GM18508 (cell line): ENCODE measurements around the gene MRPS22.

Source experiments
- ATAC-seq: cut with Tn5 transposase; IDR thresholded peaks from one replicate; pipeline ENCODE4 v1.9.1; 2021; ENCODE audit warnings: moderate number of reproducible peaks; ENCODE audit not compliant: insufficient read depth, unreplicated experiment

MRPS22 gene

DNA sequence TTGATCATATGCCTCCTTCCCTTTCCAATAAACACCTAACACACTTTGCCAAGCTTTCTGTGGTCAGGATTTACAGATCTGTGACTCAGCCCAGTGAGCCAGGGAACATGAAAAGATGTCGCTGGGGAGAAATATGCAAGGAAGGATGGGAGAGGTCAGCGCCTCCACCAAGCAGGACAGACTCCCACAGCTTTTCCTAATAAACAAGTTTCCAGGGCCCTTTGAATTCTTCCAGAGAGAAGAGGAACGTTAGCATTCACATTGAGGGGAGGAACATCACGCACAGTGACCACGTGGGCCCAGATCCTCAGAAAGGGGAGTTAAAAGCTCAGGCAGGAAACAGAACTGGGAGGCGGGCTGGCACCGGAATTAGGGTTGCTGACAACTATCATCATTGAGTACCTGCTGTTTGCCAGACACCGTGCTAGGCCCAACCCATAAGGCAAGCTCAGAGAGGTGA, 33.3 kb upstream of the MRPS22 start:
- no peak for ATAC-seq

- no peak for ATAC-seq
These were observed 32.3 kb upstream of the MRPS22 start for GRCh38 chr3:139311557-139311956.

- ATAC-seq, result no peak
These were observed 31.4 kb upstream of the MRPS22 start for GRCh38 chr3:139312416-139312815.

GRCh38 chr3:139312959-139313358, 30.9 kb upstream of the MRPS22 start:
- ATAC-seq, result no peak

DNA sequence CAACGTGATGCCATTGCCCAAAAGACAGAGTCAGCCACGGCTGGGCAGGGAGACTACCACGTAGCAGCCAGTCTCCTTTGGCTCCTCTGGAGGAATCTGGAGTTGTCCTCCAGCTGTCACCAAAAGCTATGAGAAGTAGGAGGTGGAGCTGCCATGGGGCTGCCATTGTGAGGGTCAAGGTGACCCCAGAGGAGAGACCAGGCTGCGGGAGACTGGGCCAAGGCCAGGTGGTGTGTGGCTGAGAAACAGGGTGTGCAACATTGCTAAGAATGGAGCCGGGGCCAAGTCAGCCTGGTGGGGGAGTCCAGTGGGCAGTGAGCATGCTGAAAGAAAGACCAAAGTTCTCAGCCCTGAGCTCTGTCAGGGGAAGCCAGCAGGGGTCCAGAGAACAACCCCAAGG, 29.9 kb upstream of the MRPS22 start:
- ATAC-seq, result no peak

- ATAC-seq, result no peak
These were observed 26.6 kb upstream of the MRPS22 start for GRCh38 chr3:139317215-139317614.

DNA sequence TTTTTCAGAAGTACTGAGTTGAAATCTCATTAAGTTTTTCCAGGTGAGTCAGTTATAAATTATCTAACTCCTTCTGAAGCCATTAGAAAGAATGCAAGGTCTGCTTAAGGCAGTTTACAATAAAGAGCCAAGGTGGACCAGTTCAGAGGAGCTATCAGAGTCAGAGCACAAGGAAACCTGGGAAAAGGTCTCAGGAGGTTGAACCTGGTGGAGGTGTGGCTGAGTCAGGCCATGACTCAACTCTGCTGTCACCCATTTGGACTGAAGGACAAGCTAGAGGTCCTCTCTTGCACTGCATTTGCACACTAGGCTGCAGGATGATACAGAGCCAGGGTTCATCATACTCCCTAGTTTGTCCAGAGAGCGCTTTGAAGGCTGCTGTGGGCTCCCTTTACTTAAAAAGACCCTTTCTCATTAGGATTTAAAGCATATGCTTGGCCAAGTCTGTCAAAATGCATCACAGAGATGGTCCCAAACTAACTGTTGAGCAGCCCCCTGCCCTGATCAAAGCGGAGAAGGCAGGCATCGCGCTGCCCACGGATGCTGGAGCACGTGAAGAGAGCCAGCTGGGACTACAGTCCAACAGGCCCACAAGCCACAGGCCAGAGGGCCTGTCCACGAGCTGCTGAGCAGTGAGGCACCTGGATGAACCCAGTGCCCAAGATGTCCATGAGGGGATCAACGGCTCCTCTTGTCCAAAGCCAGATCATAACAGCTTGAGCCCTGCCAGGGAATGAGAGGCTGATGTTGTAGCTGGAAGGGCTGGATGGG, 26.0 kb upstream of the MRPS22 start:
- ATAC-seq, result no peak

- ATAC-seq, result no peak
These were observed 25.4 kb upstream of the MRPS22 start for GRCh38 chr3:139318431-139318816.

DNA sequence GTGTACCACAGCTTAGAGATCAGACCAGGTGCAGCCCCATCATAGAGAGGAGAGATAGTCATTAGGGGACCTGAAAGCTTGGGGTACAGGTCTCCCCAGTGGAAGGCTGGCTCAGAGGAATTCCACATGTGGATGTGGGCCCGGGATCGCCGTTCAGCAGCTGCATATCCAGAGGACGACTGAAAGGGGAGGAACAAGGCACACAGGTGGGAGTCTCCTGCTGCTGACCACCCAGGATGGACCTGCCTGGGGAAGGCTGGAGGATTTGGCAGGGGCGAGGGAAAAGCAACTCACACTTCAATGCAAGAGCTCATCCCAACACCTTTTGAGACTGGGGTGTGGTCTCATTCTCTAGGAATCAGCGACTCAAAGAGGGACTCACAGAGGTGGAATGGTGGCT, 25.0 kb upstream of the MRPS22 start:
- ATAC-seq, result no peak

- ATAC-seq, result no peak
These were observed 24.1 kb upstream of the MRPS22 start for GRCh38 chr3:139319428-139320402.

- no peak for ATAC-seq
These were observed 23.1 kb upstream of the MRPS22 start for GRCh38 chr3:139320551-139321309.

DNA sequence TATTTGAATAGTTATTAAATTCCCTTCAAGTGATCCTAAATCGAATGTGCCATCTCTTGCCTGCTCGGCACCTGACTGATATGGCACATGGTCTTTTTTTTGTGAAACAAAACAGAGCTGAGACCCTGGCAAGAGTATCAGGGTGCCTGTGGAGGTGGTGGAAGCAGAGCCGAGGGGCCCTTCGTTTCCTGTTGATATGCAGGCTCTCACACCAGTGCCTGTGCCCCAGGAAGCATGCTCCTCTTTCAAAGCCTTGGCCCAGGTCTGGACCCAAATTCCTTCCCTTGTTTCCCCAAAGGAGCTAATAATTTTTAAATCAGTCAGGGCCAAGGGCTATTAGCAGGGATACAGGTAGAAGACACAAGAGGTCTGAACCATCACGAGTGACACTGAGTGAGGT, 21.5 kb upstream of the MRPS22 start:
- ATAC-seq, result no peak

GRCh38 chr3:139323146-139323545, 20.7 kb upstream of the MRPS22 start:
- no peak for ATAC-seq

- ATAC-seq, result no peak
These were observed 19.4 kb upstream of the MRPS22 start for GRCh38 chr3:139324456-139324855.

DNA sequence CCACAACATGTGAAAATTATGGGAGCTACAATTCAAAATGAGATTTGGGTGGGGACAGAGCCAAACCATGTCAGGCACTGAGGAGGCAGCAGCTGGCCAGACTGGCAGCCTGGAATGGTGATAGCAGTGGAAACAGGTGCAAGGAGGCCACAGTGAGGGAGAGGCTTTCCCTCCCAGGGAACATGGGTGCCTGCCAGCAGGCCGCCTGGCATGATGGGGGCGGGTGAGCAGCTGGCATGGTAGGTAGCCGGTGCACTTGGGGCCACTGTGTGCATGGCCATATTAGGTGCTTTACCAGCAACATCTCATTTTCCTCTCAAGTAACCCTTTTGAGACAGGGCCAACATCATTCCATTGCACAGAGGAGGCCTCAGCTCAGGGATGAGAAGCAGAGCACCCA, 18.3 kb upstream of the MRPS22 start:
- no peak for ATAC-seq

DNA sequence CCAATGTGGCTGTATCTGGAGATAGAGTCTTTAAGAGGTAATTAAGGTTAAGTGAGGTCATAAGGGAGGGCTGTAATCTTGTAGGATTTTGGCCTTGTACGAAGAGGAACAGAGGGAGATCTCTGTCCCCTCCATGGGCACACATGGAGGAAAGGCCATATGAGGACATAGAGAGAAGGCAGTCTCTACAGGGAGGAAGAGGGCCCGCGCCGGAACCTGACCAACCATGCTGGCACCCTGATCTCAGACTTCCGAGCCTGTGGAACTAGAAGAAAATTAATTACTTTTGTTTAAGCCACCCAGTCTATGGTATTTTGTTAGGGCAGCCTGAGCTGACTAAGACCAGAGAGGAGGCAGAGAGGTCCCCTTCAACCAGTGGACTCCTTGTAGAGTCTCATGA, 17.7 kb upstream of the MRPS22 start:
- ATAC-seq, result no peak

- no peak for ATAC-seq
These were observed 17.1 kb upstream of the MRPS22 start for GRCh38 chr3:139326707-139327106.

DNA sequence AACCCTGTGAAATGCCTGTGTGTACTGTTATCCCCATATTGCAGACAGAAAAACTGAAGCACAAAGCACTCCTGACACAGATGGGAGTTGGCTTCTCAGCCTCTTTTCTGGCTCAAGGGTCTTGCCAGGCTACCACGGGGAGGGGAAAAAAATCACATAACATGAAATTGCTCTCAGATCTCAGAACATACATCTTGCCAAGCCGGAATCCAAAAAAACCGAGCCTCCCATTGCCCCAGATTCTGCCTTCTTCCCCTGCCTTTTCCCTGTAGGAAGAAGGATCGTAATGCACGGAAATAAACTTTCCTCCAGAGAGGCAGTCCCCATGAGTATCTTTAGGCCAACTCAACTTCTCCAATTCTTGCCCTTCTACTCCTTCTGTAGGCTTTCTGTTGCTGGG, 16.6 kb upstream of the MRPS22 start:
- ATAC-seq, result no peak

- ATAC-seq, result no peak
These were observed 16.0 kb upstream of the MRPS22 start for GRCh38 chr3:139327861-139328260.

DNA sequence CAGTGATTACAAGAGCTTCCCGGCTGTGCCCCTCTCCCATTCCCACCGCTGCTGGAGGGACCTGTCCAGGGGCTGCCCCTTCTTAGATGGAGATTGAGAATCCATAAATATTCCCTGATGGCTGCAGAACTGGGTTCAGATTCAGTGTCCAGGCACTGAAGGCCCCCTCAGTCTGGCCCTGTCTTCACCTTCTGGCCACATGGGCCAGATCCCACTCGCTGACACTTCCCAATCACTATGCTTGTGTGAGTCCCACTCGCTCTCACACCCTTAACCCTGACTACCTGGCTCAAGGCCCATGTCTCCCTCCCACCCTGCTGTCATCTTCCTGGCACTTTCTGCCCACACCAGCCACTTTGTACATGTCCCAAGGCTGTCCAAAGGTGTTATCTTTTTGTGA, 15.5 kb upstream of the MRPS22 start:
- ATAC-seq, result no peak
